ENCODE results near the gene THBS4.
A peak's percentile ranks its signal among the peaks of the same experiment; 100 is the strongest.

The THBS4 gene

DNA sequence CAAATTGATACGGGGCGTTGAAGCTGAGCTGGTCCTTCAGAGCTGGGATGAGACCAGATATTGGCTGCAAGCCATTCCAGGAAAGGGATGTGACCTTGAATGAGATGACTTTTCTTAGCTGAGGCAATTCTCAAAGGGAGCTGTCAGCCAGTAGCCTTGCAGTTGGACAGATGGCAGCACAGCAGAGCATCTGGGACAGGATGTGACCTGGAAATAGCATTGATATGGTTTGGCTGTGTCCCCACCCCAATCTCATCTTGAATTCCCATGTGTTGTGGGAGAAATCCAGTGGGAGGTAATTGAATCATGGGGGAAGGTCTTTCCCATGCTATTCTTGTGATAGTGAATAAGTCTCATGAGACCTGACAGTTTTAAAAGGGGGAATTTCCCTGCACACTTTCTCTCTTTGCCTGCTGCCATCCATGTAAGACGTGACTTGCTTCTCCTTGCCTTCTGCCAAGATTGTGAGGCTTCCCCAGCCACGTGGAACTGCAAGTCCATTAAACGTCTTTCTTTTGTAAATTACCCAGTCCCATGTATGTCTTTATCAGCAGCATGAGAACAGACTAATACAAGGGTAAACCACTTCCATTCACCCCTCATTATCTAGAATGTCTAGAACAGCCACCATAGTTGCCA is 24.3 kb upstream of the THBS4 start:
- no peaks in the 10 kb centered on the region for H3K9me3 ChIP-seq (ENCODE audit: control insufficient read depth in 5 of 5, low read length in 5 of 5)
- no peaks in the 10 kb centered on the region for H3K27me3 ChIP-seq (ENCODE audit: control insufficient read depth in 5 of 5, insufficient read depth in 4 of 5, low read length in 5 of 5)
- no peaks in the 10 kb centered on the region for H3K4me1 ChIP-seq (ENCODE audit: control insufficient read depth in 5 of 5, insufficient read depth in 5 of 5, low read length in 5 of 5)
- no peaks in the 10 kb centered on the region for H3K36me3 ChIP-seq (ENCODE audit: control insufficient read depth in 5 of 5, insufficient read depth in 5 of 5, low read length in 5 of 5)
- no peak overlapping the region for H3K27ac ChIP-seq (ENCODE audit: low read depth, low read length)
- H3K9ac ChIP-seq (ENCODE audit: low read length in 5 of 5) = no peak overlapping the region
- H3K4me3 ChIP-seq (ENCODE audit: low read depth in 1 of 5, low read length in 5 of 5) = no peak overlapping the region

- Histone ChIP-seq H3K4me3 (ENCODE audit: low read depth in 1 of 5, low read length in 5 of 5) (no peak overlapping the region), H3K27ac (ENCODE audit: low read depth, low read length) (no peak overlapping the region), H3K9ac (ENCODE audit: low read length in 5 of 5) (no peak overlapping the region), H3K4me1 (ENCODE audit: control insufficient read depth in 5 of 5, insufficient read depth in 5 of 5, low read length in 5 of 5) (no peaks in the 10 kb centered on the region), H3K27me3 (ENCODE audit: control insufficient read depth in 5 of 5, insufficient read depth in 4 of 5, low read length in 5 of 5) (no peaks in the 10 kb centered on the region), H3K36me3 (ENCODE audit: control insufficient read depth in 5 of 5, insufficient read depth in 5 of 5, low read length in 5 of 5) (no peaks in the 10 kb centered on the region), H3K9me3 (ENCODE audit: control insufficient read depth in 5 of 5, low read length in 5 of 5) (no peaks in the 10 kb centered on the region)
Measured at GRCh38 chr5:80025069-80025468, 10.1 kb upstream of the THBS4 start.

- no peak overlapping the region for H3K9ac ChIP-seq (ENCODE audit: low read length in 5 of 5)
- H3K9me3 ChIP-seq (ENCODE audit: control insufficient read depth in 5 of 5, low read length in 5 of 5) = no peaks in the 10 kb centered on the region
- H3K4me1 ChIP-seq (ENCODE audit: control insufficient read depth in 5 of 5, insufficient read depth in 5 of 5, low read length in 5 of 5) = no peaks in the 10 kb centered on the region
- no peak overlapping the region for H3K27ac ChIP-seq (ENCODE audit: low read depth, low read length)
- no peak overlapping the region for H3K4me3 ChIP-seq (ENCODE audit: low read depth in 1 of 5, low read length in 5 of 5)
- peaks cover 0 to 4% (median 0%) of the 10 kb centered on the region in 5 donors for H3K27me3 ChIP-seq (ENCODE audit: control insufficient read depth in 5 of 5, insufficient read depth in 4 of 5, low read length in 5 of 5)
- H3K36me3 ChIP-seq (ENCODE audit: control insufficient read depth in 5 of 5, insufficient read depth in 5 of 5, low read length in 5 of 5) = no peaks in the 10 kb centered on the region
Measured at GRCh38 chr5:80026841-80027240, 8.3 kb upstream of the THBS4 start.

DNA sequence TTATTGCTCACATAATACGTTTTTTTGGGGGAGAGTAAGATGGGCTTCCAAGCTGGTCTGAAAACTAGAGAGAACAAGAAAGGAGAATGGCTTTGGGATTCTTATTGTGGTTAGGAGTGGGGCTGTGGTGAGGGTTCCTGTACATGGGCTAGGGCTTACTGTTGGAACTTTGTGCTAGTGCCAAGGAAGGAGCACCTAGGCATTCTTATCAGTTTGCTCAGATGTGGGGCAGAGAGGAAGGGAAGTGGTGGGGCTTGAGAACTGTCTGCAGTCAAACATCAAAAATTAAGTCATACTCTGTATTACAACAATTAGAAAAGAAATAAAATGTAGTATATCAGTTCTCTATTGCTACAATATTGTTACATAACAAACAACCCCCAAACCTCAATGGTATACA is 4.0 kb upstream of the THBS4 start:
- H3K27me3 ChIP-seq (ENCODE audit: control insufficient read depth in 5 of 5, insufficient read depth in 4 of 5, low read length in 5 of 5) = peaks cover 24 to 33% (median 28%) of the 10 kb centered on the region in 5 donors
- no peak overlapping the region for H3K27ac ChIP-seq (ENCODE audit: low read depth, low read length)
- no peak overlapping the region for H3K9ac ChIP-seq (ENCODE audit: low read length in 5 of 5)
- no peaks in the 10 kb centered on the region for H3K9me3 ChIP-seq (ENCODE audit: control insufficient read depth in 5 of 5, low read length in 5 of 5)
- peaks cover 0 to 7% (median 3%) of the 10 kb centered on the region in 5 donors for H3K4me1 ChIP-seq (ENCODE audit: control insufficient read depth in 5 of 5, insufficient read depth in 5 of 5, low read length in 5 of 5)
- no peak overlapping the region for H3K4me3 ChIP-seq (ENCODE audit: low read depth in 1 of 5, low read length in 5 of 5)
- no peaks in the 10 kb centered on the region for H3K36me3 ChIP-seq (ENCODE audit: control insufficient read depth in 5 of 5, insufficient read depth in 5 of 5, low read length in 5 of 5)

DNA sequence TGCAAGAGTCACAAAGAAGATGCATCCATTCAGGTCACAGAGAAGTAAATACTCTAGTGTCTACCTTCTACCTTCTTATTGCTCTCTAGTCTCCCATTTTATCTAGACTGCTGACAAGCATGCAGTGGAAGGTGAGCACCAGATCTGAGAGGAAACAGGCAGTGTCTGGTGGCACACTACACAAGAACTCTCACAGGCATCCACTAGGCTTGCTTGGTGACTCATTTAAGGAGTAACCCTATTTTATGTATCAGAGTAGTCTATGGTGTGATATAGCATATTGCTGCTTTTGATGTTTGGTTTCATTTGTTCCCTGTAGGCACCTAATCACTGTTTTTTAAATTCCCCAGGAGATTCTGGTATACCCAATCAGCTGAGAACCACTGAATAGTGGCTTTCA is 1.6 kb upstream of the THBS4 start:
- Histone ChIP-seq H3K9me3 (ENCODE audit: control insufficient read depth in 5 of 5, low read length in 5 of 5) (no peaks in the 10 kb centered on the region), H3K4me1 (ENCODE audit: control insufficient read depth in 5 of 5, insufficient read depth in 5 of 5, low read length in 5 of 5) (peaks cover 0 to 7% (median 3%) of the 10 kb centered on the region in 5 donors), H3K9ac (ENCODE audit: low read length in 5 of 5) (no peak overlapping the region), H3K27me3 (ENCODE audit: control insufficient read depth in 5 of 5, insufficient read depth in 4 of 5, low read length in 5 of 5) (peaks cover 26 to 40% (median 34%) of the 10 kb centered on the region in 5 donors), H3K36me3 (ENCODE audit: control insufficient read depth in 5 of 5, insufficient read depth in 5 of 5, low read length in 5 of 5) (no peaks in the 10 kb centered on the region), H3K4me3 (ENCODE audit: low read depth in 1 of 5, low read length in 5 of 5) (no peak overlapping the region), H3K27ac (ENCODE audit: low read depth, low read length) (no peak overlapping the region)

GRCh38 chr5:80034559-80034958 is 589 bp upstream of the THBS4 start:
- Histone ChIP-seq H3K36me3 (ENCODE audit: control insufficient read depth in 5 of 5, insufficient read depth in 5 of 5, low read length in 5 of 5) (no peaks in the 10 kb centered on the region), H3K4me1 (ENCODE audit: control insufficient read depth in 5 of 5, insufficient read depth in 5 of 5, low read length in 5 of 5) (peaks cover 0 to 7% (median 3%) of the 10 kb centered on the region in 5 donors), H3K9me3 (ENCODE audit: control insufficient read depth in 5 of 5, low read length in 5 of 5) (no peaks in the 10 kb centered on the region), H3K4me3 (ENCODE audit: low read depth in 1 of 5, low read length in 5 of 5) (peak overlapping the region in 4 of 5 donors; percentile 25 to 55 (median 47)), H3K27me3 (ENCODE audit: control insufficient read depth in 5 of 5, insufficient read depth in 4 of 5, low read length in 5 of 5) (peaks cover 26 to 40% (median 34%) of the 10 kb centered on the region in 5 donors), H3K27ac (ENCODE audit: low read depth, low read length) (no peak overlapping the region), H3K9ac (ENCODE audit: low read length in 5 of 5) (no peak overlapping the region)

- Histone ChIP-seq H3K4me3 (ENCODE audit: low read depth in 1 of 5, low read length in 5 of 5) (peak overlapping the region in 3 of 5 donors; percentile 44 to 51 (median 51)), H3K36me3 (ENCODE audit: control insufficient read depth in 5 of 5, insufficient read depth in 5 of 5, low read length in 5 of 5) (no peaks in the 10 kb centered on the region), H3K27me3 (ENCODE audit: control insufficient read depth in 5 of 5, insufficient read depth in 4 of 5, low read length in 5 of 5) (peaks cover 26 to 42% (median 34%) of the 10 kb centered on the region in 5 donors), H3K4me1 (ENCODE audit: control insufficient read depth in 5 of 5, insufficient read depth in 5 of 5, low read length in 5 of 5) (peaks cover 0 to 7% (median 3%) of the 10 kb centered on the region in 5 donors), H3K27ac (ENCODE audit: low read depth, low read length) (no peak overlapping the region), H3K9me3 (ENCODE audit: control insufficient read depth in 5 of 5, low read length in 5 of 5) (no peaks in the 10 kb centered on the region), H3K9ac (ENCODE audit: low read length in 5 of 5) (no peak overlapping the region)
Measured at GRCh38 chr5:80035839-80036238, 691 bp downstream of the THBS4 start.

DNA sequence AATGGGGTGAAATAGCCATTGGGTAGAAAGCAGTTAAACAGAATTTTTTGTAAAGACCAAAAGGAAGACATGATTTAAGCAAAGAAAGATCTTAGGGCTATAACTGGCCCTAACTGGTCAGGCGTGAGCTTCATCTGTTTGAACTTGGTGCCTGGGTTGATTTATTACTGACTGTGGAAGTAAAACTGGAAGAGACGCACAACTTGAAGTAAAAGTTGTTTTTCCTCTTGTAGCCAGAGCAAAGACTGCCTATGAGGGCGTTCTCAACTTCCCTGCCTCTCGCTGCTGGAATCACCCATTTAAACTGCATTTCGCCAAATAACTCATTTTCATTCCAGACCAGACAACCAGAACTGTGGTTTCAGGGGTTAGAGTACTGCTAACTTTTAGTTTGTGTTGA is 1.5 kb downstream of the THBS4 start:
- H3K27me3 ChIP-seq (ENCODE audit: control insufficient read depth in 5 of 5, insufficient read depth in 4 of 5, low read length in 5 of 5) = peaks cover 26 to 40% (median 34%) of the 10 kb centered on the region in 5 donors
- peak overlapping the region in 2 of 5 donors; percentile 12 to 24 for H3K4me3 ChIP-seq (ENCODE audit: low read depth in 1 of 5, low read length in 5 of 5)
- H3K27ac ChIP-seq (ENCODE audit: low read depth, low read length) = no peak overlapping the region

DNA sequence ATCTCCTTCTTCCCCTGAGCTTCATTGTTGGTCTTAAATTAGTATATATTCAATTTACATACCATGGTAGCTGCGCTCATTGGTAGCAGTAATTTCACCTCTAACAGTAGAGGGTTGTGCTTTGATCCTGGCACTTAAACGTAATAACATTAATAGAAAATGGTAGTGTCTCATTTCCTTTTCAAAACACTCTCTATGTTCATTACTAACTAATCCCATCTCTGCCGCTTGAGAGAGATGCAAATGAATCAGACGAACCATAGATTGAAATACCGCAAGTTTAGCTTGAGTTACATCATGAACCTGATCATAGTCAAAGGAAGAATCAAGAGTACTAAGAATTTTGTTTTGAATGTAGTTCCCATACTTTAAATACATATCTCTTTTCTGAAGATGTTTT is 2.2 kb downstream of the THBS4 start:
- Histone ChIP-seq H3K36me3 (ENCODE audit: control insufficient read depth in 5 of 5, insufficient read depth in 5 of 5, low read length in 5 of 5) (no peaks in the 10 kb centered on the region), H3K27me3 (ENCODE audit: control insufficient read depth in 5 of 5, insufficient read depth in 4 of 5, low read length in 5 of 5) (peaks cover 26 to 40% (median 33%) of the 10 kb centered on the region in 5 donors), H3K9ac (ENCODE audit: low read length in 5 of 5) (no peak overlapping the region), H3K27ac (ENCODE audit: low read depth, low read length) (no peak overlapping the region), H3K4me1 (ENCODE audit: control insufficient read depth in 5 of 5, insufficient read depth in 5 of 5, low read length in 5 of 5) (peaks cover 0 to 7% (median 3%) of the 10 kb centered on the region in 5 donors), H3K4me3 (ENCODE audit: low read depth in 1 of 5, low read length in 5 of 5) (peak overlapping the region in 1 of 5 donors; percentile 12), H3K9me3 (ENCODE audit: control insufficient read depth in 5 of 5, low read length in 5 of 5) (no peaks in the 10 kb centered on the region)

More for the DNA sequence above, 1.5 kb downstream of the THBS4 start:
- H3K36me3 ChIP-seq (ENCODE audit: control insufficient read depth in 5 of 5, insufficient read depth in 5 of 5, low read length in 5 of 5) = no peaks in the 10 kb centered on the region
- H3K4me1 ChIP-seq (ENCODE audit: control insufficient read depth in 5 of 5, insufficient read depth in 5 of 5, low read length in 5 of 5) = peaks cover 0 to 7% (median 3%) of the 10 kb centered on the region in 5 donors
- no peak overlapping the region for H3K9ac ChIP-seq (ENCODE audit: low read length in 5 of 5)
- H3K9me3 ChIP-seq (ENCODE audit: control insufficient read depth in 5 of 5, low read length in 5 of 5) = no peaks in the 10 kb centered on the region

DNA sequence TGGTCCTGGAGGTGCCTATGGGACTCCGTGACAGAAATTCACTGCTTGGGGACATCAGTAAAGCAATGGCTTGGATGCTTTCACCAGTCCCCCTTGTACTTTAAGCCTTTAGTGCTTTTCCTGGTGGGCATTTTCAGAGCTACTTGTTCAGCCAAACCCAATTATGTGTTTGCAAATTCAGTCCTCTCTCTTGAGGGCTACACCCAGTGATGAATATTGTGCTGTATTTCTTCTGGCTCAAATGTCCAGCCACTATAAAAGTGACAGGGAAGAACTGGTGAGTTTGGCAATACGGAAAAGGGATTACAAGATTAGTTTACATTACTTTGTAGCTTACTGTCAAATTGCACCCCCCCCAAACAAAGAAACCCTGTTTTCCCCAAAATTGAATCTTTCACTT is 4.5 kb downstream of the THBS4 start:
- Histone ChIP-seq H3K4me1 (ENCODE audit: control insufficient read depth in 5 of 5, insufficient read depth in 5 of 5, low read length in 5 of 5) (peaks cover 0 to 7% (median 3%) of the 10 kb centered on the region in 5 donors), H3K27me3 (ENCODE audit: control insufficient read depth in 5 of 5, insufficient read depth in 4 of 5, low read length in 5 of 5) (peaks cover 14 to 28% (median 18%) of the 10 kb centered on the region in 5 donors), H3K4me3 (ENCODE audit: low read depth in 1 of 5, low read length in 5 of 5) (no peak overlapping the region), H3K27ac (ENCODE audit: low read depth, low read length) (no peak overlapping the region), H3K9ac (ENCODE audit: low read length in 5 of 5) (no peak overlapping the region), H3K9me3 (ENCODE audit: control insufficient read depth in 5 of 5, low read length in 5 of 5) (no peaks in the 10 kb centered on the region), H3K36me3 (ENCODE audit: control insufficient read depth in 5 of 5, insufficient read depth in 5 of 5, low read length in 5 of 5) (no peaks in the 10 kb centered on the region)

All from subcutaneous abdominal adipose tissue (tissue), 5 donors.